ENCODE results near the gene DNM3.
"Not testable (repeated sequence)": the region's sequence is repeated elsewhere in the genome, so short reads cannot be mapped to it uniquely, and the experiment has no call there.

DNM3 gene

DNA sequence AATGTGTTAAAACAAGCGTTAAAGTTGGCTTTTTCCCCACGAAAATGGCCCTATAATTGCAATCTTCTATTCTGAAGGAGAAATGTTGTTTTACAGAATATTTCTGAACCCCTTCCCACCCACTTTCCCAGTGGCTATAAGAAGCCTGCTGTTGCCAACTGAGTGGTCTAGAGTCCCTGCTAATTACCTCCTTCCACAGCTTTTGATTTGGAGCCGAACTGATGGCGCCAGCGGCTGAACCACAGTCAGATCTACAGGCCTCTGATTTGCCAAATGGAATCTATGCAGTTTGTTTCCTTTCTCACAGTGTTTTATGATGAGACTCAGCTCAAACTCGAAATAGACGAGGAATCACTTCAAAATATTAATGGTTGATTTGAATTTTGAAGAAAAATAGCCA, 503.1 kb downstream of the DNM3 start:
- DNase-seq: no peak

DNA sequence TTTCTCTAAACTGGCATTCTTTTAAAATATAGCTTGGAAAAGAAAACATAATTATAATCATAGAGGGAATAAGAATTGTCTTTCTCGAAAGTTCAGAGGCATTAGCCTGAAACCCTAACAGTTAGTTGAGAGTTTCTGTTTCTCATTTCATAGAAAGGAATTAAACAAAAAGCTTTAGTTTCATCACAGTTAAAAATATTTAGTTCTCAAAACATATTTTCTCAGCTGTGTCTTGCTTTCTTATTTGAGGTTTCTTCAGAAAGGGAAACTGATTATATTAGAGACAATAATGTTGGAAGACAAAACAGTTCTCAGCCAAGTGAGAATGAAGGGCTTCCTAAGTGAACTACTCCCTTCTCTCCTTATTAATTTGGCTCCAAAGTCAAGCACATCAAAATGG, 503.8 kb downstream of the DNM3 start:
- no peak for DNase-seq

GRCh38 chr1:172347416-172347815, 506.1 kb downstream of the DNM3 start:
- DNase-seq: no peak

- no peak for DNase-seq
Observed at GRCh38 chr1:172350856-172351255, 509.6 kb downstream of the DNM3 start.

DNA sequence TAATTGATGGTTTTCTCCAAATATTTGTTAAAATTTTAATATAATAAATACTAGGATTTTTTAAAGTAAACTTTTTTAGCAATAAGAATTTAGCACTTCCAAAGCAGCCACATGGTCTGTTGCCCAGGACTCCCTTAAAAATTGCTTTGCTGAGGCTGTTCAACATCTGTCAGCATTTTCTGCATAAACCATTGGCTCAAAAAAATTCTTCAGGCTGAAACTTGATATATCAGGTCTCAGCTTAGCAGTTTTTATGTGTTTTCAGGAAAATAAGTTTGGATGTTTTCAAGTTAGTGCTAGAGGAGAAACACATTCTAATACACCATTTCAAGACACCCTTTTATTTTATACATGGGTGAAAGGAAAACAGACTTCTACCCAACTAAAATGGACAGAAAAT, 510.0 kb downstream of the DNM3 start:
- DNase-seq: no peak

GRCh38 chr1:172351754-172352161, 510.5 kb downstream of the DNM3 start:
- DNase-seq: no peak

GRCh38 chr1:172352435-172352834, 511.1 kb downstream of the DNM3 start:
- no peak for DNase-seq

- no peak for DNase-seq
Observed at GRCh38 chr1:172354291-172355274, 513.3 kb downstream of the DNM3 start.

DNA sequence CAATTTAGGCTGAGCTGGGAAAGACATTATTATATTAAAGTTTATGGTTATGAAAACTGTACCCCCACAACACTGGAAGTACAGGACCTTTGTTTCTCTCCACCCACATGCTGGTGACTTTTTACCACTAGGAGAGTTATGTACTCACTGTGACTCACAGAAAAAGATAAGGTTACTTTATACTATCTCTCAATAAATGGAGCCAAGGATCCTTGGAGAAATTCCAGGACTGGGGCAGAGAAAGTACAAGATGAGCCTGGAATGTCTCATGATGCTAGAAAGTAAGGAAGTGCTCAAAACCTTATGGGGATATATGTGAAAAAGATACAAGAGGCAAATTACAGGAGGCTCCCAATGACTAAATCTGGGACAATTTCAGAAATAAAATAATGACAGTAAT, 515.3 kb downstream of the DNM3 start:
- DNase-seq: no peak

GRCh38 chr1:172357753-172358385, 516.6 kb downstream of the DNM3 start:
- no peak for DNase-seq

GRCh38 chr1:172359491-172359999, 518.2 kb downstream of the DNM3 start:
- no peak for DNase-seq

GRCh38 chr1:172360511-172360910, 519.2 kb downstream of the DNM3 start:
- no peak for DNase-seq

GRCh38 chr1:172360985-172361384, 519.7 kb downstream of the DNM3 start:
- no peak for DNase-seq

DNA sequence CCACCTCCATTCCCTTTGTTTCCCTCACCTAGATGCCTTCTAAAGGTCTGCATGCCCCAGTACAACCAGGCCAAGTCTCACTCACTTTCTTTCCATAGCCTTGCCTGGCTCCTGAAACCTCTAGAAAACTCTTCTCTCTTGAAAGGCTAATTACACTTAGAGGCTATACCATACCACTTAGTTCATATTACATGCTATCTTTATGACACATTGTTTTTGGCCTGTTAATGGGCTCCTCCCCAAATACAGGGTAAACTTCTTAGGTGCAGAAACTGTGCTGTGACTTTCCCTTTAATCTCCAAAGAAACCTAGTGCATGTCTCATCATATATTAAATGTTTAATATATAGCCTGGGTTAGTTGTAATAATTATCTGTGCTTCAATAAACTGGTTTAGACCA, 522.6 kb downstream of the DNM3 start:
- no peak for DNase-seq

DNA sequence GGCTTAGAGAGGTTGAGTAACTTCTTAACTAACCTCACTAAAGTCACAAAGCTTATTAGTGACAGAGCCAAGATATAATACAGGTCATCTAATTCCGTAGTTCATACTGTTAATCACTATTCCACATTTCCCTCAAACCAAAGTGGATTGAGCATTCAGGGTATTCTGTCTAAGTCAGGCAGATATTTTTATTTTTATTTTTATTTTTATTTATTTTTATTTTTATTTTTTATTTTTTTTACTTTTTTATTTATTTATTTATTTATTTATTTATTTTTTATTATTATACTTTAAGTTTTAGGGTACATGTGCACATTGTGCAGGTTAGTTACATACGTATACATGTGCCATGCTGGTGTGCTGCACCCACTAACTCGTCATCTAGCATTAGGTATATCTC, 530.3 kb downstream of the DNM3 start:
- not testable (repeated sequence) for DNase-seq

DNA sequence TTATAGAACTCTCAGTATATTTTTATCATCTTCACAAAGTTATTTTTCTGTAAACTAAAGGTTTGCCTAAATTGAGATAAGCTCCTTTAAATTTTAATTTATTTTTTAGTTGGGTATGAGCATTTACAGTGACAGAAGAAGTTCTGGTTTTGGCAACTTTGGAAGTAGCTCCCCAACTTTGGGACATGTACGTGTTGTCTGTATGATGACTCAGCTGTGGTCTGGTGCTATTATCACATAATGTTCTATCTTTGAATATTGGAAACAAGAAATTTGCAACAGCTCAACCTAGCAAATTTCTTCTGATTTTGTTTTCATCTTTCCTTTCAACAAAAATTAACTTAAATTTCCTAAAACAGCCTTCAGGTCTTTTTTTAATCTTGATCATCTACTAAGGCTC, 532.6 kb downstream of the DNM3 start:
- DNase-seq: no peak

DNA sequence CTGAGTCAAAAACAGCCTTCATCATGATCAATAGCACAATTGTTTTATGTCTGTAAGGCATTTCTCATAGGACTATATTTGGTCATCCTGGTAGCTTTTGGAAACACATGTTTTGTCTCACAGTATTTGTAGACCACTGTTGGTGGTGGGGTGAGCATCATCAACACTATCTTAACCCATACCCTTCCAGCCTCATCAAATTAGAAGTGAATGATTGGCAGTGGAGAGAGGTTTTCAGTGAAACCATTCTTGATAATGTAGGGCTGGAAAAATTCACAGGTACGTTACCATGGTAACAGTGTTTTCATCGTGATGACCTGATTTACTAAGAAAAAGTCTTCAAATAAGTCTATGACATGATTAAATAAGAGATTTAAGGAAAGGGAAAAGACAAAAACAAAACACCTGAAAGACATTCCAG, 533.9 kb downstream of the DNM3 start:
- no peak for DNase-seq

DNA sequence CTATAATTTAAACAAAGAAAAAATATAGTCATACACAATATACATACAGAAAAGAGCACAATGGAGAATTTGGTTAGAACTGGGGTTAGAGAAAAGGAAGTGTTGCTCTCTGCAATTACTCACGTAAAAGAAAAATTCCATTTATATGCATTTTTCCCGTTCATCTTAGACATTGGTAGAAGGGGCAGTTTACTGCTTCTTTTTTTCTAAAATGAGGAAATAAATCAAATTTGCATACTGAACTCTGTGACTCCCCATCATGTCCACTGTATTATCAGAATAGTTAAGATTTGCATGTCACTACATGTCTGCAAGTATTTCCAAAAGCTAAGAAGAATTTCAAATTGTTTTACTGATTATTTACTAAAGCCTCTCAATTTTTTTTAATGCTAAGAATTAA, 535.1 kb downstream of the DNM3 start:
- no peak for DNase-seq

- DNase-seq: no peak
Observed at GRCh38 chr1:172377565-172377964, 536.3 kb downstream of the DNM3 start.

- no peak for DNase-seq
Observed at GRCh38 chr1:172378109-172378760, 536.9 kb downstream of the DNM3 start.

DNA sequence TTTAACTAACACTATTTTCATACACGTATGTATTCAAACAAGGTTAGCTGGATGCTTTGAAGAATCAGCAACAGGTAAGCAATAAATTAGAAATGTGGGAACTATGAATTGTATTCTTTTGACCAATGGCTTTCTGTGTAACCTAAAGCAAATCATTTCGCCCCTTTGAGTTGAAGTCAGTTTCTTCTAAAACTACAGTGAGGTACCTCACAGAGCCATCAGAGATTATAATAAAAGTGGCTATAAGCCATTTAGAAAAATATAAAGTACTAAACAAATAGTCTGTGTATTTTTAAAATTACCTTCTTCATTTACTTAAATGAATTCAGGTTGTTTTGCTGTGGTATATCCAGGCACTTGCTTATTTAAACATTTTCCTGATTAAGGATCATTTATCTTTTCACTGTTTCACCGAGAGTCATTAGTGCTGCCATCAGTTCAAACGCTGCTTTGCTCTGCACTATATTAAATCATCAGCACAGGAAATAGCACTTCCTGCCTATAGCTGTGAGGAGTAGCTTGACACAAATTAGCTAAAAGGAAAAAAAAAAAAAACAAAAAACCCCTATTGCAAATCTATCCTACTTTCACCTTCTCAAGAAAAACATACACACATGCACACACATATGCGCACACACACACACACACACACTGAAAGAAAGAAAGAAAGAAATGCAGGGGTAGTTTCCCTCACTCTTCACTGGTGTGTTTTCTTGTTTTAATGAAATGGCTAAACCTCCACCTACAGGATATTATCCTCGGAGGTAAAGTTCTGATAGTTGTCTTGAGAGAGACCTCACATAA, 539.3 kb downstream of the DNM3 start:
- DNase-seq: no peak

GRCh38 chr1:172381946-172382345, 540.6 kb downstream of the DNM3 start:
- DNase-seq: no peak

DNA sequence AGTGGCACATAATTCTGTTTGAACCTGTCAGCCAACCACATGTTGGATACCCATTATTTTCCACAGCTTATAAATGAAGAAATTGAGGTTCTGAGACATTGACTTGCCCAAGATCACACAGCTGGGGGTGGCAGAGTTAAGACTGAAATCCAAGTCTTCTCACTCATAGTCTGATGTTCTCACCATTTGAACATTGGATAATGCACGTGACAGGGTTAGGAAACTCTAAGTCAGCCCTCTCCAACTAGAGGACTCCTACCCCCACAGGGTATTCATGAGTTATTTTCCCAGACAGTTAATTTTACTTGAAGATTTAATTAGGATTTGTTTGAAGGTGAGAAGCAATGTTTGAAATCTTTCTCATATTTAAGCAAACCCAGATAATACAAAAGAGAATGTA, 541.1 kb downstream of the DNM3 start:
- DNase-seq: no peak

All from activated CD4-positive, alpha-beta T cell treated with anti-CD3 and anti-CD28 coated beads for 48 hours (primary cell).